Cardiac fibroblast (primary cell): ENCODE measurements around the gene PPP1R3G.

ENCODE experiments used
- DNase-seq, 2 donors: peaks; one replicate each; pipeline versions ENCODE4 v3.0.0 to v3.0.0-alpha.2; 2010; ENCODE audit warnings: low read depth in 2 of 2
- H3K4me3 ChIP-seq, 2 donors: replicated peaks in 1 of 2; 1 replicate in 1 of 2; 2 replicates in 1 of 2; pipeline ENCODE4 v1.5.1; 2011; ENCODE audit warnings: low read depth in 2 of 2, low read length in 2 of 2, mild to moderate bottlenecking in 2 of 2, moderate library complexity in 1 of 2
- TF ChIP-seq, protein P1 (sequence below): IDR thresholded peaks from one replicate; pipeline ENCODE4 v1.5.1; 2011; ENCODE audit warnings: low read depth, mild to moderate bottlenecking, low read length, inconsistent platforms

PPP1R3G gene

DNA sequence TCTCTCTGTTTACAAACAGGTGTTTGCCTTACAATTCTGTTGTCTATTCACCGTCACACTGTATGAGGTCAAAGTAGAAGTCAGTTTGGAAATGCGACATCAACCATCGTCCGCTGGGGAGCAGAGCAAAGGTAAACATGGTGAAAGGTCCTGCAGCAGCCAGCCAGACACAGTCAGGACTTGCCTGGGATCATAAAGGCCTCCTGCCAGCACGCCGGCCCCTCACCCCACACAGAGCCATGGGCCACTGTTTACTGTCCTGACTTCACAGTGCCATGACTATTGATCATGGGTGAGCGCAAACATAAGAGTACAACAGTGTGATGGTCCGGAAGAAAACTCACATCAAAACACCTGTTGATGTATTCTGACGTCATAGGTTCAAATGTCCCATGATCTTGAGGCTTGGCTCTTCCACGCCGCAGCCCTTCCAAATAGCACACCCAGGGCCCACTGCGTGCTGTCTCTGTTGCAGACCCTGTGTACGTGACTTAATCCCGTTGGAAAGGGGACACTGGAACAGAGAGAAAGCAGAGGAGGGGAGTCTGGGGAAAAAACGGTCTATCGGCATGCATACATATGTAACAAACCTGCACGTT, 16.9 kb upstream of the PPP1R3G start:
- TF ChIP-seq, protein P1, sequence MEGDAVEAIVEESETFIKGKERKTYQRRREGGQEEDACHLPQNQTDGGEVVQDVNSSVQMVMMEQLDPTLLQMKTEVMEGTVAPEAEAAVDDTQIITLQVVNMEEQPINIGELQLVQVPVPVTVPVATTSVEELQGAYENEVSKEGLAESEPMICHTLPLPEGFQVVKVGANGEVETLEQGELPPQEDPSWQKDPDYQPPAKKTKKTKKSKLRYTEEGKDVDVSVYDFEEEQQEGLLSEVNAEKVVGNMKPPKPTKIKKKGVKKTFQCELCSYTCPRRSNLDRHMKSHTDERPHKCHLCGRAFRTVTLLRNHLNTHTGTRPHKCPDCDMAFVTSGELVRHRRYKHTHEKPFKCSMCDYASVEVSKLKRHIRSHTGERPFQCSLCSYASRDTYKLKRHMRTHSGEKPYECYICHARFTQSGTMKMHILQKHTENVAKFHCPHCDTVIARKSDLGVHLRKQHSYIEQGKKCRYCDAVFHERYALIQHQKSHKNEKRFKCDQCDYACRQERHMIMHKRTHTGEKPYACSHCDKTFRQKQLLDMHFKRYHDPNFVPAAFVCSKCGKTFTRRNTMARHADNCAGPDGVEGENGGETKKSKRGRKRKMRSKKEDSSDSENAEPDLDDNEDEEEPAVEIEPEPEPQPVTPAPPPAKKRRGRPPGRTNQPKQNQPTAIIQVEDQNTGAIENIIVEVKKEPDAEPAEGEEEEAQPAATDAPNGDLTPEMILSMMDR: no peak
- H3K4me3 ChIP-seq: no peak overlapping the region
- DNase-seq: no peak

DNA sequence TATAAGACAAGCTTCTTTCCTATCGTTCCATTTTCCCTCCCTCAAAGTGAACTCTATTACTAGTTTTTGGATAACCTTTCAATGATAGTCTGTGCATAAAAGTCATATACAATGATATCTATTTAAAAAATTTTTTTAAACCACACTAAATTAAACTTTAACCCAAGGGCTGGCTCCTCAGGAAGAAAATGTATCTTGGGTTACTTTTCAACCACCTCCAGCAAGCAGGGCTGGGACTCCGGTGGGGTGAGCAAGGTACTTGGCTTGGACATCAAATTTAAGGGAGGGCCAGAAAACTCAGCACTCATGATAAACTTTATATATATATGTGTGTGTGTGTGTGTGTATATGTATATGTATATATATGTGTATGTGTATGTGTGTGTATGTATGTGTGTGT, 13.9 kb upstream of the PPP1R3G start:
- TF ChIP-seq, protein P1: no peak
- no peak for DNase-seq
- no peak overlapping the region for H3K4me3 ChIP-seq

DNA sequence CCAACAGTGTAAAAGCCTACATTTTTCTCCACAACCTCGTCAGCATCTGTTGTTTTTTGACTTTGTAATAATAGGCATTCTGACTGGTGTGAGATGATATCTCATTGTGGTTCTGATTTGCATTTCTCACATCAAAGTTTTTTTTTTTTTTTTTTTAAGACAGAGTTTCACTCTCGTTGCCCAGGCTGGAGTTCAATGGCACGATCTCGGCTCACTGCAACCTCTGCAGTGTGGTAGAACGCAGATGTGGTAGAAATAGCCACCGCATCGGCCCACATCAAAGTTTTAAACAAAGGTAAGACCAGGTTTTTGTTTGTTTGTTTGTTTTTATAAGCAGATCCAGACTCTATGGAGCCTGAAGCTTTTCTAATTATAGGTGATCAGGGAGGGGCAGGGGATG, 12.7 kb upstream of the PPP1R3G start:
- no peak overlapping the region for H3K4me3 ChIP-seq
- no peak for DNase-seq
- TF ChIP-seq, protein P1: no peak

DNA sequence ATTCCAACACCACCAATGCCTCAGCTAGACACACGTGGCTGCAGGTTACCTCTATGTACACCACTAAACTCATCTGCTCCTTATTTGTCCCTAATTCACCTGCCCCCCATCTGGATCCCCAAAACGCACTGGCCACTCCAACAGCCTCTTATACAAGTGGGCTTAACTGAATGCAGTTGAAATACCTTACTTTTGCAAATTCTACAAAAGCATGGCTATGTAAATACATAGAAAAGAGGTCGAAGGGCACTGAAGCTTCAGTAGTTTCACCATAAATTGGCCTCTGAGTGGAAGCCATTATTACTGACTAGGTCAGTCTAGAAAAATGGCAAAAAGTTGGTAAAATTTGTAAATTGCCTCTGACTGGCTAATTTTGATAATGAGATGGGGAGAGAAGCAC, 11.1 kb upstream of the PPP1R3G start:
- H3K4me3 ChIP-seq: no peak overlapping the region
- DNase-seq: no peak
- TF ChIP-seq, protein P1: no peak

DNA sequence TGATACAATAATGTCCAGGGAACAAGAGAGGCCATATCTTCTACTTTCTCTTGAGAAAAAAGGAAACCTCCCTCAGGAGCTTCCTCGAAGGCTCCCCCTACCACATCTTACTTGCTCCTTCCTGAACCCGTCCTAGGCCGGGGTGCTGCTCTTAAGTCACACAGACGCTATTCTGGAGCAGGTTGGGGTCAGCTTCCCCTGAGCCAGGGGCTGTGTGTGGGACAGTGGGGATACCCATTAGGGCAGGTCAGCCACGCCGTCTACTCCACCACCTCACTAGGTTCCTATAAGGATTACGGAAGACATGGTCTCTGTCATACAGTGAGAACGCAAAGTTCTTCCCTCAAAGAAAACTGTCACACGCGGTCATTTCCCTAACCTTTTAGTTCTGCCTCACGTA, 8.2 kb upstream of the PPP1R3G start:
- TF ChIP-seq, protein P1: no peak
- H3K4me3 ChIP-seq: no peak overlapping the region
- DNase-seq: no peak

DNA sequence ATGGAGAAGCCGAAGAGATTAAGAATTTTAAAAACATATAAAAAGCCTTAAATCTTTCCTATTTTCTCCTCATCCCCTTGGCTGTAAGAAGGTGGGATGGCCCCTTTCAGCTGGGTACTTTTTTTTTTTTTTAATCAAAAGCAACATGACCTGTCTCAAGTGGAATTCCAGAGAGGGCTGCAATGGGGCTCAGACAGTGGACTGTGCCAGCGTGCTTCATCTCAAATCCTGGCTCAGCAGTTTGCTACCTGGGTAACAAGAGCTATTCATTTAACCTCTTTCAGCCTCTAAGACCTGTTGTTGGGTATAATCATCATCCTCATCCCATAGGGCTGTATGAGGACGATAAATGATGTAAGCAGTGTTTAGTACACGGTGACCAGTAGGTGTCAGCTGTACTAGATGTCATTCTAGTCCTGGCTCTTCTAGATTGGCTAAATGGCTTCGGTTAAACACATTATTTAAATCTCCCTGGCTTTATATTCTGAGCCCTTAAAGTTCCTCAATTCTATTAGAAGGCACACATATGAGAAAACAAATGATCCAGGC, 6.9 kb upstream of the PPP1R3G start:
- no peak overlapping the region for H3K4me3 ChIP-seq
- peak; percentile 10 to 34 for DNase-seq
- TF ChIP-seq, protein P1: peak; percentile 4

DNA sequence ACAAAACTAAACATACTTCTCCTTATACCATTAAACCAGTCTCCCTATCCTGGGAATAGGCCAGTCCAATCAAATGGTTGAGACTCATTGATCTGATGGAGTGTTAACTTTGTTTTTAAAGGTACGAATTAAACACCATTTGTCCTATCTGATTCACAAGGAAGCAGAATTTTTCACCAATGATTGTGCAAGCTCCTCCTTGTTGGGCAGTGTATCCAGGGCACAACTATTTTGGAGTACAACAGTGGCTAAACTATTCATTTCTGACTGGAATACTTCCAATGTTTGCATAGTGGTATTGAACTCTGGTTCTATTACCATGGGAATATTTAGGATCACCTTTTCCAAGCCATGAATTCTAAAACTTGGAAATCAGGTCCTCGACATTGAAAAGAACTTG, 5.4 kb upstream of the PPP1R3G start:
- no peak for DNase-seq
- no peak overlapping the region for H3K4me3 ChIP-seq
- TF ChIP-seq, protein P1: no peak
